Measurements from ENCODE around the gene FBXO17.
"Not testable (repeated sequence)": the region's sequence is repeated elsewhere in the genome, so short reads cannot be mapped to it uniquely, and the experiment has no call there.

- not testable (repeated sequence) for TF ChIP-seq POLR2A, POLR2AphosphoS5 (IDR thresholded peaks at IDR 0.05)
- TF ChIP-seq, protein P1, sequence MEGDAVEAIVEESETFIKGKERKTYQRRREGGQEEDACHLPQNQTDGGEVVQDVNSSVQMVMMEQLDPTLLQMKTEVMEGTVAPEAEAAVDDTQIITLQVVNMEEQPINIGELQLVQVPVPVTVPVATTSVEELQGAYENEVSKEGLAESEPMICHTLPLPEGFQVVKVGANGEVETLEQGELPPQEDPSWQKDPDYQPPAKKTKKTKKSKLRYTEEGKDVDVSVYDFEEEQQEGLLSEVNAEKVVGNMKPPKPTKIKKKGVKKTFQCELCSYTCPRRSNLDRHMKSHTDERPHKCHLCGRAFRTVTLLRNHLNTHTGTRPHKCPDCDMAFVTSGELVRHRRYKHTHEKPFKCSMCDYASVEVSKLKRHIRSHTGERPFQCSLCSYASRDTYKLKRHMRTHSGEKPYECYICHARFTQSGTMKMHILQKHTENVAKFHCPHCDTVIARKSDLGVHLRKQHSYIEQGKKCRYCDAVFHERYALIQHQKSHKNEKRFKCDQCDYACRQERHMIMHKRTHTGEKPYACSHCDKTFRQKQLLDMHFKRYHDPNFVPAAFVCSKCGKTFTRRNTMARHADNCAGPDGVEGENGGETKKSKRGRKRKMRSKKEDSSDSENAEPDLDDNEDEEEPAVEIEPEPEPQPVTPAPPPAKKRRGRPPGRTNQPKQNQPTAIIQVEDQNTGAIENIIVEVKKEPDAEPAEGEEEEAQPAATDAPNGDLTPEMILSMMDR (IDR thresholded peaks at IDR 0.05) = not testable (repeated sequence)
These were observed 22.0 kb upstream of the FBXO17 start for GRCh38 chr19:38997576-38997975.
